H1 (cell line): ENCODE data around the gene FSTL4. TPM values are rescaled to one million over a fixed set of nuclear protein-coding genes. Genes with fewer than 3 reads are reported as not detected.

ENCODE experiments used
- CTCF ChIA-PET: fragments of 300-600 bp; sonication (Branson Sonifier 250); formaldehyde crosslinking; loops from one replicate; lab custom pipeline; 2021; ENCODE audit not compliant: partially characterized antibody; lab: Charles Lee
- POLR2A ChIA-PET: fragments of 300-600 bp; sonication (Branson Sonifier 250); formaldehyde crosslinking; loops from one replicate; lab custom pipeline; 2021; ENCODE audit warnings: inconsistent platforms; ENCODE audit not compliant: partially characterized antibody; lab: Charles Lee
- DNase-seq, 2 experiments: peaks; one replicate each; pipeline versions ENCODE4 v3.0.0 to v3.0.0-alpha.2; 2010 to 2022; ENCODE audit warnings: low spot score in 2 of 2, low read depth in 1 of 2, mixed read lengths in 1 of 2
- FAIRE-seq: peaks from 2 replicates; lab custom pipeline; 2011; peaks lifted over from hg19 to GRCh38; lab: Jason Lieb, UNC
- H2AFZ ChIP-seq: 2 replicates; pipeline ENCODE4 v1.8.1; 2012; ENCODE audit warnings: low read length, inconsistent platforms
- H2AK5ac ChIP-seq: 2 replicates; pipeline ENCODE4 v1.6.1; 2013; ENCODE audit warnings: low read depth, low read length
- H2BK120ac ChIP-seq: replicated peaks from 2 replicates; pipeline ENCODE3; 2013; ENCODE audit warnings: low read depth, low read length, inconsistent platforms
- H2BK12ac ChIP-seq: 2 replicates; pipeline ENCODE4 v1.6.1; 2013; ENCODE audit warnings: low read depth, low read length
- H2BK15ac ChIP-seq: 2 replicates; pipeline ENCODE4 v1.6.1; 2013; ENCODE audit warnings: low read length
- H2BK20ac ChIP-seq: 2 replicates; pipeline ENCODE4 v1.6.1; 2013; ENCODE audit warnings: low read length
- H2BK5ac ChIP-seq: 2 replicates; pipeline ENCODE4 v1.6.1; 2013; ENCODE audit warnings: low read depth, low read length
- H3K14ac ChIP-seq: 2 replicates; pipeline ENCODE4 v1.6.1; 2013; ENCODE audit warnings: inconsistent platforms; ENCODE audit not compliant: insufficient read length
- H3K18ac ChIP-seq: 2 replicates; pipeline ENCODE4 v1.6.1; 2013; ENCODE audit warnings: low read length; ENCODE audit errors: extremely low read depth
- H3K23ac ChIP-seq: 2 replicates; pipeline ENCODE4 v1.6.1; 2013; ENCODE audit warnings: inconsistent platforms; ENCODE audit not compliant: insufficient read length
- H3K23me2 ChIP-seq: 2 replicates; pipeline ENCODE4 v1.6.1; 2013; ENCODE audit warnings: low read depth, low read length
- H3K27ac ChIP-seq: 2 replicates; pipeline ENCODE4 v1.6.1; 2011; ENCODE audit warnings: low read depth, low read length, inconsistent platforms
- H3K27me3 ChIP-seq, 4 experiments: replicated peaks in 1 of 4; 1 replicate in 1 of 4; 2 replicates in 3 of 4; pipeline versions ENCODE4 v1.6.1 to v1.8.1; 2011 to 2013; ENCODE audit warnings: low read length in 3 of 4, mild to moderate bottlenecking in 3 of 4, inconsistent platforms in 2 of 4, mixed read lengths in 2 of 4, moderate library complexity in 1 of 4; ENCODE audit not compliant: control insufficient read depth in 3 of 4, insufficient read depth in 3 of 4; ENCODE audit errors: extremely low read depth in 1 of 4
- H3K36me3 ChIP-seq, 4 experiments: 2 replicates each; pipeline versions ENCODE4 v1.6.1 to v1.8.1; 2011 to 2013; ENCODE audit warnings: mild to moderate bottlenecking in 4 of 4, low read length in 3 of 4, moderate library complexity in 2 of 4, control low read depth in 1 of 4, inconsistent platforms in 1 of 4; ENCODE audit not compliant: insufficient read depth in 4 of 4, control insufficient read depth in 2 of 4
- H3K4ac ChIP-seq: replicated peaks from 2 replicates; pipeline ENCODE3; 2013; ENCODE audit warnings: low read length, low read depth, mixed read lengths, inconsistent platforms; ENCODE audit not compliant: insufficient read length
- H3K4me1 ChIP-seq, 4 experiments: replicated peaks in 1 of 4; 1 replicate in 1 of 4; 2 replicates in 3 of 4; pipeline versions ENCODE4 v1.6.1 to v1.8.1; 2011 to 2013; ENCODE audit warnings: low read length in 3 of 4, inconsistent platforms in 2 of 4, mixed read lengths in 1 of 4; ENCODE audit not compliant: insufficient read depth in 4 of 4, control insufficient read depth in 3 of 4
- H3K4me2 ChIP-seq, 2 experiments: 2 replicates each; pipeline versions ENCODE4 v1.6.1 to v1.8.1; 2011 to 2013; ENCODE audit warnings: low read depth in 2 of 2, low read length in 2 of 2, control low read depth in 1 of 2, inconsistent platforms in 1 of 2, mild to moderate bottlenecking in 1 of 2; ENCODE audit not compliant: insufficient read depth in 1 of 2
- H3K4me3 ChIP-seq, 4 experiments: fragments of 200-600, 300-600 bp in 1 of 4; sonication (generic), shearing (Covaris generic), sonication (Bioruptor Twin) in 1 of 4; 2 replicates each; pipeline versions ENCODE4 v1.5.1 to v1.8.1; 2011 to 2016; ENCODE audit warnings: low read length in 4 of 4, low read depth in 3 of 4, control low read depth in 2 of 4, inconsistent platforms in 2 of 4, mild to moderate bottlenecking in 2 of 4, mixed read lengths in 1 of 4, moderate library complexity in 1 of 4; ENCODE audit not compliant: insufficient read depth in 2 of 4; ENCODE audit errors: extremely low read depth in 1 of 4
- H3K56ac ChIP-seq: replicated peaks from 2 replicates; pipeline ENCODE3; 2013; ENCODE audit warnings: low read depth, mild to moderate bottlenecking, mixed read lengths, low read length, inconsistent platforms; ENCODE audit not compliant: insufficient read length
- H3K79me1 ChIP-seq: 2 replicates; pipeline ENCODE4 v1.6.1; 2013; ENCODE audit warnings: low read depth, low read length, control low read depth
- H3K79me2 ChIP-seq, 2 experiments: 2 replicates each; pipeline versions ENCODE4 v1.6.1 to v1.8.1; 2012 to 2013; ENCODE audit warnings: low read length in 2 of 2, mild to moderate bottlenecking in 2 of 2, inconsistent platforms in 1 of 2; ENCODE audit not compliant: insufficient read depth in 2 of 2, control insufficient read depth in 1 of 2
- H3K9ac ChIP-seq, 4 experiments: replicated peaks in 1 of 4; 1 replicate in 1 of 4; 2 replicates in 3 of 4; pipeline versions ENCODE4 v1.6.1 to v1.8.1; 2011 to 2013; ENCODE audit warnings: low read depth in 3 of 4, low read length in 3 of 4, control low read depth in 2 of 4, mild to moderate bottlenecking in 2 of 4, moderate library complexity in 2 of 4, inconsistent platforms in 1 of 4; ENCODE audit errors: extremely low read depth in 1 of 4
- H3K9me3 ChIP-seq, 2 experiments: 2 replicates each; pipeline versions ENCODE4 v1.6.1 to v1.8.1; 2012 to 2013; ENCODE audit warnings: mild to moderate bottlenecking in 2 of 2, moderate library complexity in 2 of 2, control low read depth in 1 of 2, inconsistent platforms in 1 of 2, low read depth in 1 of 2, low read length in 1 of 2, mixed read lengths in 1 of 2; ENCODE audit not compliant: insufficient read depth in 2 of 2
- H4K20me1 ChIP-seq, 2 experiments: replicated peaks in 1 of 2; 2 replicates each; pipeline versions ENCODE3 to v1.8.1; 2011 to 2013; ENCODE audit warnings: inconsistent platforms in 2 of 2, low read length in 2 of 2, mild to moderate bottlenecking in 1 of 2; ENCODE audit not compliant: insufficient read depth in 2 of 2, control insufficient read depth in 1 of 2
- H4K5ac ChIP-seq: 2 replicates; pipeline ENCODE4 v1.6.1; 2013; ENCODE audit warnings: low read length, low read depth, mixed read lengths, inconsistent platforms; ENCODE audit not compliant: insufficient read length
- H4K8ac ChIP-seq: 2 replicates; pipeline ENCODE4 v1.8.0; 2013; ENCODE audit warnings: mild to moderate bottlenecking, moderate library complexity, low read length, inconsistent platforms; ENCODE audit not compliant: insufficient read depth; ENCODE audit errors: extremely low read depth
- H4K91ac ChIP-seq: replicated peaks from 2 replicates; pipeline ENCODE3; 2013; ENCODE audit warnings: low read length, mixed read lengths, inconsistent platforms; ENCODE audit not compliant: insufficient read length
- CEBPB ChIP-seq: IDR thresholded peaks from 2 replicates; pipeline ENCODE4 v1.6.1; 2012; ENCODE audit warnings: low read depth, low read length
- MAFK ChIP-seq: IDR thresholded peaks from 2 replicates; pipeline ENCODE4 v1.6.1; 2012; ENCODE audit warnings: low read depth, mild to moderate bottlenecking, improper control_type of control experiment, low read length
- WGBS, 2 experiments: shearing (Covaris generic) in 1 of 2; methylation state at CpG; one replicate each; pipeline versions ENCODE4 v1.1.6 to v1.1.7; 2013 to 2015; ENCODE audit warnings: low lambda C conversion rate in 2 of 2, mixed read lengths in 2 of 2, inconsistent platforms in 1 of 2, low coverage in 1 of 2, missing lambda C conversion rate in 1 of 2; ENCODE audit not compliant: insufficient replicate concordance in 2 of 2, insufficient coverage in 1 of 2, insufficient read length in 1 of 2; ENCODE audit errors: extremely low coverage in 1 of 2, missing lambda C conversion rate in 1 of 2; 5-methylcytosine and 5-hydroxymethylcytosine counted together
- polyA plus RNA-seq, 7 experiments: library from polyadenylated mRNA; depleted of rRNA in 3 of 7; stranded (reverse) in 5 of 7; unstranded in 2 of 7; fragments of >200 nt in 5 of 7; fragments of 200-250 nt in 2 of 7; gene quantifications; 1 replicate in 5 of 7; 2 replicates in 1 of 7; 4 replicates in 1 of 7; pipeline versions ENCODE4 v1.2.1 to v1.2.3, GENCODE V29; 2011 to 2013; ENCODE audit warnings: missing spikeins in 2 of 7, mixed read lengths in 2 of 7
- total RNA-seq: library from RNA; stranded (reverse); fragmentation: NEBNext Ultra II Directional; extraction: Animal tissue kit (Norgen Biotek cat#: 25700); gene quantifications from 2 replicates; pipeline ENCODE4 v1.2.1, GENCODE V29; 2021

The FSTL4 gene
- total and polyA plus RNA-seq, 2 of the 8 experiments (the other 6 are each of a cell fraction or from before 2014, with no cell fraction given), result 3.1 to 4.1 TPM

DNA sequence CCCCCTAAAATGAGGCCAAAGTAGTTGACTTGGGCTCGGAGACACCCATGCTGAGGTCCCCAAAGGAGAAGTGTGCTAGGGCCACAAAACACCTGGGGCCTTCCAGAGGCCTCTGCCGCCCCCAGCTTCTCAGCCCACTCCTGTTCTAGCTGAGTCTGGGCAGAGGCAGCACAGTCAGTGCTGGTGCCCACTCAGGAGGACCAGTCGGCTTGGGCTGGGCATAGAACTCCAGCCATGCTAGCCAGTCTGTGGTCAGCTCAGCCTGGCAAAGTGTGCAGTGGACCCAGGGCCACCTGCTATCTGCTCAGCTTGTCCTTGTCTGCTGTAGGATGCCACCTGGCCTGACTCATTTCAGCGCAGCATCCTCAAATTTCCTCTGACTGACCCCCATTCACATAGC, 254.6 kb downstream of the FSTL4 start:
- Histone ChIP-seq H3K9ac (no peak overlapping the region), H3K4me2 (no peak overlapping the region), H3K18ac (no peak overlapping the region), H3K4me3 (no peak overlapping the region), H3K4ac (no peak overlapping the region), H2BK120ac (no peak overlapping the region), H2BK20ac (peak overlapping the region; percentile 6; the same call in 1 of the 2 replicates), H3K23me2 (no peaks in the 10 kb centered on the region), H2AK5ac (no peak overlapping the region), H3K14ac (no peak overlapping the region), H4K20me1 (no peaks in the 10 kb centered on the region), H3K4me1 (peaks cover 0 to 8% (median 3%) of the 10 kb centered on the region in 4 experiments; a peak in 5 of 7 replicates), H2BK5ac (no peak overlapping the region), H4K8ac (no peak overlapping the region), H4K91ac (no peak overlapping the region), H2BK15ac (no peak overlapping the region), H2BK12ac (no peak overlapping the region), H3K56ac (no peak overlapping the region), H3K36me3 (no peaks in the 10 kb centered on the region), H3K27ac (no peak overlapping the region), H3K27me3 (no peaks in the 10 kb centered on the region), H3K79me2 (no peaks in the 10 kb centered on the region), H3K23ac (no peak overlapping the region), H3K79me1 (no peaks in the 10 kb centered on the region), H3K9me3 (no peaks in the 10 kb centered on the region), H2AFZ (no peak overlapping the region), H4K5ac (no peak overlapping the region)
- 87% methylated on average over 4 of the region's 4 CpGs; no CpG with 5 or more reads in 1 of the 2 experiments for WGBS, 2 experiments
- TF ChIP-seq CEBPB (no peak), MAFK (no peak)
- peak in 1 of 2 experiments; percentile 37 for DNase-seq
- ChIA-PET CTCF (interaction anchor here (1.2 to 2.0 kb wide), 5 partner anchors 8 to 103 kb away, joined by 3 to 13 read pairs (median 5); no protein-coding TSS in a partner anchor), POLR2A (no interaction called here)
- FAIRE-seq, result no peak
